ENCODE results near the gene AARS2. TPM values are rescaled to one million over a fixed set of nuclear protein-coding genes. Genes with fewer than 3 reads are reported as not detected.

AARS2 gene
- total and polyA plus RNA-seq, 7 donors = 2.2 to 7.4 (median 4.4) TPM

- H3K9me3 ChIP-seq = no peaks in the 10 kb centered on the region
Measured at GRCh38 chr6:44270526-44271405, 42.4 kb downstream of the AARS2 start.

GRCh38 chr6:44269921-44270525 lies 43.1 kb downstream of the AARS2 start, which contains the start of gene TMEM151B:
Gene TMEM151B (plus strand): TSS chr6:44270450. CDS start chr6:44270743, 293 bp downstream.
- intact Hi-C loops (cut with DNase I) = loop anchor here (5.0 kb wide), 2 partner anchors 37 to 67 kb away; no protein-coding TSS in a partner anchor
- no peak within 1 kb of the TSS for H3K27ac ChIP-seq
- H3K4me1 ChIP-seq = no peaks in the 10 kb centered on the region
- peaks cover 0 to 29% (median 13%) of the 10 kb centered on the region in 3 donors for H3K27me3 ChIP-seq (ENCODE audit: insufficient read depth in 3 of 3, low read length in 2 of 3)
- no peak for TF ChIP-seq CTCF (IDR thresholded peaks at IDR 0.05)
- H3K4me3 ChIP-seq = peak within 1 kb of the TSS; percentile 44
- no peaks in the 10 kb centered on the region for H3K9me3 ChIP-seq
- DNase-seq = peak in 1 of 2 donors; percentile 48
- ATAC-seq = no peak
- no peaks in the 10 kb centered on the region for H3K36me3 ChIP-seq (ENCODE audit: insufficient read depth in 1 of 2, low read depth in 1 of 2)
- WGBS, 3 donors = 15 to 50% (median 45%) methylated on average over 10 to 29 of the region's 29 CpGs

More at GRCh38 chr6:44270526-44271405, 42.4 kb downstream of the AARS2 start:
- Histone ChIP-seq H3K4me1 (no peaks in the 10 kb centered on the region), H3K27ac (no peak overlapping the region), H3K27me3 (ENCODE audit: insufficient read depth in 3 of 3, low read length in 2 of 3) (peaks cover 0 to 33% (median 15%) of the 10 kb centered on the region in 3 donors), H3K4me3 (peak overlapping the region; percentile 44), H3K36me3 (ENCODE audit: insufficient read depth in 1 of 2, low read depth in 1 of 2) (no peaks in the 10 kb centered on the region)
- intact Hi-C loops (cut with DNase I) = no loop called here
- 2 to 9% (median 2%) methylated on average over 16 to 83 of the region's 90 CpGs for WGBS, 3 donors
- ATAC-seq (no peak), DNase-seq (peak in 1 of 2 donors; percentile 42)
- no peak for TF ChIP-seq CTCF (IDR thresholded peaks at IDR 0.05)

DNA sequence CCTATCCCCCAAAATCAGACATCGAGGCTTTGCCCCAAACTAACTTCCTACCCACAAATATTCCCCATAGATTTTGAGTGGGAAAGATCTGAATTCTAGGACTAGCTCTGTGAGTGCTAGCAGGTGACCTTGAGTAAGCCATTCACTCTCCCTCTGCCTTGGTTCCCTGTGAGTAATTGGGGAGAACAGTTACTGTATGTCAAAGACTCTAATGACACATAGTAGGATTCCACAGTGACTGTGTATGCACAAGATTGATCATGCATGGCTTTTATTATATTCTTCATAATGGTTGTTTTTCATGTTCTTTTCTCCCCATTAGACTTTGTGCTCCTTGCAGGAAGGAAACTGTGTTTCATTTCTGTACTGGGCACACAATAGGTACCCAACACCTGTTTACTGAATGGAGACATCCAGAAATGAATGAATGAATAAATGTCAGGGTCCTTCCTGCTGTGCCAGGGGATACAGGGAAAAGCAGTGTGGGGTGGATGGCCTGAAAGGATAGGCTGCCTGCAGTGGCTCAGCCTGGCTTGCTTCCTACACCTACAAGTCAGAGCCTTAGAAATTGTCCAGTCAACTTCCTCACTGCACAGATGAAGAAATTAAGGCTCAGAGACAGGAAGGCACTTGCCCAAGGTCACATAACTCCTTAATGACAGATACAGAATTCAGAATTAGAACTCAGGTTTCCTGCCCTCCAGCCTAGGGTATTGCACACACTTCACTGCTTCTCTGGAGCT lies 43.8 kb downstream of the AARS2 start:
- Histone ChIP-seq H3K36me3 (ENCODE audit: insufficient read depth in 1 of 2, low read depth in 1 of 2) (no peaks in the 10 kb centered on the region), H3K4me3 (no peak overlapping the region), H3K27me3 (ENCODE audit: insufficient read depth in 3 of 3, low read length in 2 of 3) (peaks cover 0 to 23% (median 13%) of the 10 kb centered on the region in 3 donors), H3K4me1 (peaks cover 6% of the 10 kb centered on the region), H3K27ac (no peak overlapping the region), H3K9me3 (no peaks in the 10 kb centered on the region)
- intact Hi-C loops (cut with DNase I) = loop anchor here (5.0 kb wide), 2 partner anchors 38 to 68 kb away; no protein-coding TSS in a partner anchor
- 65 to 88% (median 85%) methylated on average over 1 of the region's 1 CpG for WGBS, 3 donors
- no peak for ATAC-seq
- no peak for TF ChIP-seq CTCF (IDR thresholded peaks at IDR 0.05)
- DNase-seq = peak in 1 of 2 donors; percentile 15

- peaks cover 15% of the 10 kb centered on the region for H3K4me1 ChIP-seq
- no peaks in the 10 kb centered on the region for H3K36me3 ChIP-seq (ENCODE audit: insufficient read depth in 1 of 2, low read depth in 1 of 2)
- no peak overlapping the region for H3K27ac ChIP-seq
- H3K9me3 ChIP-seq = no peaks in the 10 kb centered on the region
- DNase-seq = peak in 1 of 2 donors; percentile 55
- intact Hi-C loops (cut with DNase I) = loop anchor here (1.0 to 5.0 kb wide), 3 partner anchors 39 to 70 kb away; no protein-coding TSS in a partner anchor
- no peak overlapping the region for H3K4me3 ChIP-seq
- H3K27me3 ChIP-seq (ENCODE audit: insufficient read depth in 3 of 3, low read length in 2 of 3) = peaks cover 0 to 21% (median 13%) of the 10 kb centered on the region in 3 donors
- WGBS, 3 donors = 41 to 50% (median 46%) methylated on average over 5 of the region's 5 CpGs
- ATAC-seq = peak; percentile 26 to 40 (median 34)
- TF ChIP-seq CTCF (IDR thresholded peaks at IDR 0.05) = peak; percentile 83
Measured at GRCh38 chr6:44268095-44268628, 45.0 kb downstream of the AARS2 start.
